Skin epidermis (tissue), 12 donors: ENCODE results near the gene FOXP1.

Source experiments
- H3K27ac ChIP-seq, 21 experiments: fragments of 200-600 bp; sonication (generic) in 11 of 21; one replicate each; pipeline ENCODE4 v1.5.0; 2020; ENCODE audit warnings: mild to moderate bottlenecking in 3 of 21, inconsistent platforms in 2 of 21, moderate library complexity in 2 of 21
- H3K4me3 ChIP-seq, 7 experiments: fragments of 200-600 bp; sonication (generic) in 2 of 7; one replicate each; pipeline ENCODE4 v1.5.0; 2020; ENCODE audit warnings: inconsistent platforms in 2 of 7, mild to moderate bottlenecking in 2 of 7, moderate library complexity in 1 of 7

FOXP1 gene

GRCh38 chr3:71276531-71276930, 307.0 kb downstream of the FOXP1 start:
- Histone ChIP-seq H3K27ac (no peak overlapping the region), H3K4me3 (no peak overlapping the region)

GRCh38 chr3:71273453-71273852, 310.1 kb downstream of the FOXP1 start:
- Histone ChIP-seq H3K27ac (no peak overlapping the region), H3K4me3 (no peak overlapping the region)

GRCh38 chr3:71271596-71271995, 311.9 kb downstream of the FOXP1 start:
- Histone ChIP-seq H3K4me3 (no peak overlapping the region), H3K27ac (no peak overlapping the region)

- Histone ChIP-seq H3K27ac (no peak overlapping the region), H3K4me3 (no peak overlapping the region)
Measured at GRCh38 chr3:71269906-71270305, 313.6 kb downstream of the FOXP1 start.

GRCh38 chr3:71268462-71268999, 315.0 kb downstream of the FOXP1 start:
- no peak overlapping the region for H3K4me3 ChIP-seq
- H3K27ac ChIP-seq: no peak overlapping the region

GRCh38 chr3:71266875-71267274, 316.7 kb downstream of the FOXP1 start:
- no peak overlapping the region for H3K4me3 ChIP-seq
- H3K27ac ChIP-seq: no peak overlapping the region

- H3K4me3 ChIP-seq: no peak overlapping the region
- H3K27ac ChIP-seq: no peak overlapping the region
Measured at GRCh38 chr3:71265365-71265915, 318.1 kb downstream of the FOXP1 start.

GRCh38 chr3:71264840-71265239, 318.7 kb downstream of the FOXP1 start:
- H3K4me3 ChIP-seq: no peak overlapping the region
- H3K27ac ChIP-seq: no peak overlapping the region

GRCh38 chr3:71262364-71263265, 320.9 kb downstream of the FOXP1 start:
- H3K27ac ChIP-seq: no peak overlapping the region
- H3K4me3 ChIP-seq: no peak overlapping the region

GRCh38 chr3:71260782-71261181, 322.7 kb downstream of the FOXP1 start:
- Histone ChIP-seq H3K27ac (no peak overlapping the region), H3K4me3 (no peak overlapping the region)

- peak overlapping the region in 3 of 21 experiments; percentile 5 to 26 (median 18) for H3K27ac ChIP-seq
Measured at GRCh38 chr3:71258526-71258925, 325.0 kb downstream of the FOXP1 start.

GRCh38 chr3:71258116-71258515, 325.4 kb downstream of the FOXP1 start:
- Histone ChIP-seq H3K4me3 (no peak overlapping the region), H3K27ac (peak overlapping the region in 3 of 21 experiments; percentile 5 to 26 (median 18))

More at GRCh38 chr3:71258526-71258925, 325.0 kb downstream of the FOXP1 start:
- no peak overlapping the region for H3K4me3 ChIP-seq

- Histone ChIP-seq H3K27ac (no peak overlapping the region), H3K4me3 (no peak overlapping the region)
Measured at GRCh38 chr3:71255498-71255897, 328.0 kb downstream of the FOXP1 start.

GRCh38 chr3:71254281-71255057, 329.1 kb downstream of the FOXP1 start:
- Histone ChIP-seq H3K4me3 (no peak overlapping the region), H3K27ac (no peak overlapping the region)

- Histone ChIP-seq H3K27ac (no peak overlapping the region), H3K4me3 (no peak overlapping the region)
Measured at GRCh38 chr3:71253169-71253568, 330.4 kb downstream of the FOXP1 start.

- no peak overlapping the region for H3K4me3 ChIP-seq
- H3K27ac ChIP-seq: no peak overlapping the region
Measured at GRCh38 chr3:71252466-71252865, 331.1 kb downstream of the FOXP1 start.

- no peak overlapping the region for H3K4me3 ChIP-seq
- H3K27ac ChIP-seq: no peak overlapping the region
Measured at GRCh38 chr3:71251156-71251775, 332.3 kb downstream of the FOXP1 start.

GRCh38 chr3:71250026-71250425, 333.5 kb downstream of the FOXP1 start:
- no peak overlapping the region for H3K4me3 ChIP-seq
- no peak overlapping the region for H3K27ac ChIP-seq

GRCh38 chr3:71247958-71248335, 335.6 kb downstream of the FOXP1 start:
- no peak overlapping the region for H3K27ac ChIP-seq
- H3K4me3 ChIP-seq: no peak overlapping the region
